GM18867 (cell line): ENCODE data around the gene KCNH6.
A peak's percentile ranks its signal among the peaks of the same experiment; 100 is the strongest.

ENCODE experiments used
- ATAC-seq: cut with Tn5 transposase; IDR thresholded peaks from one replicate; pipeline ENCODE4 v1.9.1; 2021; ENCODE audit warnings: mild to moderate bottlenecking, moderate library complexity; ENCODE audit not compliant: unreplicated experiment

KCNH6 gene

DNA sequence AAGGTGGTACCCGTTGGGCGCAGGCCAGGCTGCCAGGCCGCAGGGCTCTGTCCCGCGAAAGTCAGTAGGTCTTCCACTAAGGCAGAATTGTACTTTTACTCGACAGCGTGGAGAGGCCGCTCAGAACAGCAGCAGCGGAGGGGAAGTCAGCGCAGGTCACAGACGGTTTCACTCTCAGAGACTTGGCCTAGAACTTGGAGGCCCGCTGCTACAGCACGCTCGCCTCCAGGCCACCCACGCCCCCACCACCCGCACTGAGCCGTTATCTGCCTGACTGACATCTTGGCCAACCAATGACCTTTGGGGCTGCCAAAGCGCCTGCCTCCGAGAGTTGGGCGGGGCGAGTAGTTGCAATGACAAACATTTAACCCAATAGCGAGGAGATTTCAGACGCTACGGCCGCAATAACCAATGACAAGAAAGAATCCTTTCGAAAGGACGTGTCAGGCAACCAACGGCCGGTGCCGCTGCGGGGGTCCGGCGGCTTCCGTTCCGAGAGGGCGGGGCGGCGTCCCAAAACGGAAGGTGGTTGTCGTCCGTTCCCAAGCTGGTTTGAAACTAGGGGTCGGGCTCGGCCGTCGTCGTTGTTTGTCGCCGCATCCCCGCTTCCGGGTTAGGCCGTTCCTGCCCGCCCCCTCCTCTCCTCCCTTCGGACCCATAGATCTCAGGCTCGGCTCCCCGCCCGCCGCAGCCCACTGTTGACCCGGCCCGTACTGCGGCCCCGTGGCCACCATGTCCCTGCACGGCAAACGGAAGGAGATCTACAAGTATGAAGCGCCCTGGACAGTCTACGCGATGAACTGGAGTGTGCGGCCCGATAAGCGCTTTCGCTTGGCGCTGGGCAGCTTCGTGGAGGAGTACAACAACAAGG is 27.0 kb downstream of the KCNH6 start, which contains the start of gene DCAF7:
Gene DCAF7 (plus strand): TSS at position 532 of the 871 bp plus-strand sequence. CDS start 201 bp downstream, at position 733.
- peak; percentile 93 for ATAC-seq

DNA sequence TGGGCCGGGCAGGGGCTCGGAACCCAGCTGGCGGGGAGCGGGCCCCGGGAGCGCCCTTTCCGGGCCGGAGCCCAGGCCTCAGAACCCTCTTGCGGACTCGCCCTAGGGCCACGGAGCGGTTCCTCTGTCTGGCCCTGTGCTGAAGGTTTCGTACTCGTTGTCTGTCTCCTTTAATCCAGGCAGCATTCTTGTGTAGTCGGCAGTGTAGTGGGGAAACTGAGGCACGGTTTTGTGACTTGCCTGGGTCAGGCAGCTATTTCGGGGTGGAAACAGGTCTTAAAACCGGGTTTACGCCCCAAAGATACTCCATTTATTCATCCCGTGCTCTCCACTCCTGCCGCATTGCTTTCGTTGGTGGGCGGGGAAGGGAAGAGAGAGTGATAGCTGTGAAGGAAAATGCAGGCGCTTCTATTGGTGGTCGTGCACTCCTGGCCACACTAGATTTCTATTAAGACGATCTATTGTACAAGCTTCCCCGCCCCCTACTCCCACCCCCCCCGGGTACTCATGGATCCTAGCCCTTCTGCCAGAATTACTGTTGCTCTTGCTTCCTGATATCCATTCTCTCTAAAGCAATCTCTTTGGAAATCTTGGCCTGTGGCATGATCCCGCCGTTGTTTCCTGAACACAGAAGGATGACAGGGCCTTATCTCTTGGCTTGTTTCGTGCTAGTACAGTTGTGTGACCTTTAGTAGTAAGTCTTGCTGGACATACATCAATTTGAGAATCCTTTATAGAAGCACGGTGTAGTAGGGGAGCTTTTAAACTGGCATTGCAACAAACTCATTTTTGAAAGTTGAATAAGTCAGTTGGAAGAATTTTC is 27.9 kb downstream of the KCNH6 start:
- peak; percentile 2 for ATAC-seq

DNA sequence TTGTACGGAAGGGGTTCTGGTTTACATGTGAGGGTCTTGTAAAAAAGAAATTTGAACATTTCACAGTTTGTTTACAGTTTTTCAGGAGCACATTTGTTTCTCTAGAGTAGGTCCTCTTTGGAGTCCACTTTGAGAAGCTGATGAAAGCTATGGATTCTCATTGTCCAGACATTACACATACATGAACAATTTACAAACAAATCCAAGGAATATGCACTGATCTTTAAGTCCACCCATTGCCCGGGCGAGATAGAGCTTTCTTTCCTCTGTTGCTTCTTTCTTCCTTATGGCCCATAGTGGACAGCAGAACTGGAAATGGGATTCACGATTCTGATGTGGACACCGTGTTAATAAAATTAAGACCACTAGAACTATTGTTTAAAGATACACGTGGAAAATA is 29.1 kb downstream of the KCNH6 start:
- ATAC-seq: no peak

DNA sequence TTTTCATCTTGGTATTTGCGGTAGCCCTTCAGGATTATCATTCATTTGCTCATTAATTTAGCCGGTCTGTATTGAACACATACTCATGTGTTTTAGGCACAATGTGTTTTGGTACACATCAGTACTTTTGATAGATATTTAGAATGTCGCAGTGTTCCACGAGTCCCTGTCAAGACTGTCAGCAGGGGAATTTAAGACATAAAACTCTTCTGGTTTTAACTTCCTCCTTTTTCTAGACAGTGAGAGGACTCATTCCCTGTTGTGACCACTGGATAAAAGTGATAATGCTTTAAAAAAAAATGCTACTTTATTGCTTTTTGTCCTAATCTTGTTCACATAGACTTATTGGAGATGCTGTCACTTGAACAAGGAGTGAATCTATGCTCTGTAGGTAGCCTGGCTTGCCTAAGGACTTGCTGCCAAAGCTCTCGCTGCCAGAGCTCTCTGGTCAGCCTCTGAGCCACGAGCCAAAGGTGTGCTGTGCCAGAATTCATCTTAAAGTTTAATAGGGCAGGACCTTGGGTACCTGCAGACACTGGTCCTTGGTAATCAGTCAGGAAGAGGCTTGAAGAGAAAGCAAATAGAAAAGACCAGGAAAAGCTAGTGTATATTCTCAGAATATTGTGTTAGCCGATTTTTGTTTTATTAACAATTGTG is 32.5 kb downstream of the KCNH6 start:
- no peak for ATAC-seq

DNA sequence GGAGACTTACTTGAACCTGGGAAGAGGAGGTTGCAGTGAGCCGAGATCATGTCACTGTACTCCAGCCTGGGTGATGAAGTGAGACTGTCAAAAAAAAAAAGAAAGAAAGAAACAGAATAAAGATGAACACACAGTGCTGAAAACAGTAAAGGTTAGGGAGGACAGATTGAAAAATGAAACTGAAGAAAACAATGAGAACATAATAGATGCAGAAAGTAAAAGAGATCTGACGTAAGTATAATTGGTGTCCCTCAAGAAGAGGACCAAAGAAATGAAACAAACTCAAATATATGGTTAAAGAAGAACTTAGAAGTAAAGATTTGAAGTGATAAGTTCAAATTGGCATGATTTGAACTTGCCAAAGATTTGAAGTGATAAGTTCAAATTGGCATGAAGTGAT is 34.3 kb downstream of the KCNH6 start:
- no peak for ATAC-seq

DNA sequence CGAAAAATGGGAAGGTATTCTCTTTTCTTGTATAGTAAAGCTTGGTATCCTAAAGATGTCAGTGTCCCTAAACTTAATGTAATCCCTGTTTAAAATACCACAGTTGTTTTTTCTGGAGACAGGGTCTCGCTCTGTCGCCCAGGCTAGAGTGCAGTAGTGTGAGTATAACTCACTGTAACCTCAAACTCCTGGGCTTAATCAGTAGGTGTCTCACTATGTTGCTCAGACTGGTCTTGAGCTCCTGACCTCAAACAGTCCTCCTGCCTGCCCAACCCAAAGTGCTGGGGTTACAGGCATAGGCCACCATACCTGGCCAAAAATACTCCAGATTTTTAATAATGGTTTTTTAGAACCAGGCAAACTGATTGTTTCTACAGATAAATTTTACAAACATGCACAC is 35.3 kb downstream of the KCNH6 start:
- ATAC-seq: no peak

DNA sequence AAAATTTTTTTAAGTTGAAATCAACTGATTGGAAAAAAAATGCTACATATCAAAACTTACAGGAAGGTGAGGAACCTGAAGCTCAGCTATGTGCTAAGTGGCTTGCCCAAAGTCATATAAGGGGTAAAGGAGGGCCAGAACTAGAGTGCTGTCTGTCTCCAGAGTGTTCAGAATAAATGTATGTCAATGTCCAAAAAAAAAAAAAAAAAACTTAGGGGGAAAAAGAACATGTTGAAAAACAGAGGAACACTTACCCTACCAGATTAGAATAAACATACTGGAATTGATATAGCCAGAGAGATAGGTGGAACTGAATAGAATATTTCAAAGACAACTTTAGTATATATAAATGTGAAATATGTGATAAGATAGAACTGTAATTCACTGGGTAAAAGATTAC is 38.7 kb downstream of the KCNH6 start:
- no peak for ATAC-seq

DNA sequence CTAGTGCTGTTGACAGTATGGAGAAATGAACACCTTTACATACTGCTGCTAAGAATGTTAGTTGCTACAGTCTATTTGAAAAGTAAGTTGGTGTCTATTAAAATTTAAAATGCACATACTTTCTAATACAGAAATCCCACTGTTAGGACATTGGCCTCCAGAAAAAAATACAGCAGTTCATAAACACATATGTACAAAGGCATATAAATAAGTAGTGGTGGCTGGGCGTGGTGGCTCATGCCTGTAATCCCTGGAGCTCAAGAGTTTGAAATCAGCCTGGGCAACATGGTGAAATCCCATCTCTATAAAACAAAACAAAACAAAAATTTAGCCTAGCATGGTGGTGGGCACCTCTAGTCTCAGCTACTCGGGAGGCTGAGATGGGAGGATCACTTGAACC is 40.2 kb downstream of the KCNH6 start:
- ATAC-seq: no peak

DNA sequence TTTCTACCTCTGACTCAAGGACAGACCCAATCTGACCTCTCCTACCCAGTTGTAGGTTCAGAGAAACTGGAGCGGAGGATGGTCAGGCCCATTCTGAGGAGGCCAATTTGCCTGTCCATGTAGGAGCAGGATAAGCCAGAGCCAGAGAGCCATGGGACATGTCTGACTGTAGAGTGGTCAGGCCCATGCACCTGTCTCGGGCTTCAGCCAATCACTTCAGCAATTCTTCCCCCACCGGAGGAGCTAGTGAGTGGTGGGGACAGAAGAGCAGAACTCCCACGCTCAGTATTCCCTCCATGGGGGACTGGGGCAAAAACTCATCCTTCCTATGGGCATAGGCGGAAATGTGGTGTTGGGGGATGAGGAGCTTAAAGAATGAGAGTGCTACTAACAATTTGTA is 41.4 kb downstream of the KCNH6 start:
- no peak for ATAC-seq

DNA sequence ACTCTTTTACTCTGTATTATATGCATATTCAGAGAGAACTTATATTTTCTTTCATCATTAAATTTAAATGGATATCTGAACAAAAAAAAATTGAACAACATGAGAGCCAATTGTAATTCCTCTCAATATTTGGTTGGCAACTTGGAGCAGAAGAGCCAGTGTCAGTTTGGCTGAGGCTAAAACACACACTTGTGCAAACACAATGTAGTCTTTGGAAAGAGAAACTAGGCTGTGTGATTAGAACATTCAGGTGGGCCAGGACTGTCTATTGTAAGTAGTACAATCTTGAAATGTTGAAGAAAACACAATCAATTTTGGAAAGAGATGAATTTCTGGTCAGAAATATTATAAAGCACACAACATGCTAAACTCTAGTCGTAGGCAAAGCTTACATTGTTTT is 44.1 kb downstream of the KCNH6 start:
- no peak for ATAC-seq

DNA sequence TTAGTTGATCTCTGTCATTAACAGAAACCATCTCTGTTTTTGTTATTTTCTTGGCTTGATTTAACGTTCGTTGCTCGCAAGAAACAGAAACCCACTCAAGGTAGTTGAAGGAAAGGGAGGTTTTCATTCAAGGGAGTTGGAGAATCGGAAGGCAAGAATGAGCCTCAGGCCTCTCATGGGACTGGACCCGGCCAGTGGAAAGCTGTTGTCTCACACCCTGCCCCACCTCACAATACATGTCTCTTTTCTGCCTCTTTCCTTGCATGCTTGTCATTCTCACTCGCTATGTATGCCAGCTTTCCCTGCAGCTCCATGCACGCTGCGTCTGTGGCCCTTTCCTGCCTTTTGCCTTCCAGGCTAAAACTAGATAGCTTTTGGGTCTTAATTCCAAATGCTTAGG is 45.4 kb downstream of the KCNH6 start:
- no peak for ATAC-seq

DNA sequence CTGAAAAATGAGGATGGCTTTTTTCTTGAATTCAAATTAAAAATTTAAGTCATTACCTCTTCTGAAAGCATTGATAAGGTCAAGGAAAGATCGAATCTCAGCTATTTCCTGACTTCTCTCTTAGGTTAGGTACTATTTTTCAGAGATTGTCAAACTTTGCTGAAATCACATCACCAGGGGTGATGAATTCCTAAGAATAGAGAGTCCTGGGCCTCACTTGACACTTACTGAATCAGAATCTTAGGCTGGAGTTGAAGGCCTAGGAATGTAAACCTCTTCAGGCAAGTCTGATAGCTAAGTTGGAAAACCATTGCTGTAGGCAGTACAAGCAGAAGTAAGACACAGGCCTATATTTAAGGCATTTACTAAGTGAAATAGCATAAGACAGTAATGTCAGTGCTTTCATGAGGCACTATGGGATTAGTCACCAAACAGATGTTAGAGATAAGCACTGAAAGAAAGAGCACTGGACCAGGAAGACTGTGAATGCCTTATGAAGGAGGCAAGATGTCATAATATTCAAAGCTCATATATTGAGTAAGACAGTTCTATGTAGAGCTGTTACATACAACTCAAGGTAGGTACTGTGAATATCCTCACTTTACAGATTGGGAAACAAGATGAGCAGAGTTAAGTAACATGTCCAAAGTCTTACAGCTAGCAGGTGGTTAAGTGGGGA is 48.6 kb downstream of the KCNH6 start:
- no peak for ATAC-seq

DNA sequence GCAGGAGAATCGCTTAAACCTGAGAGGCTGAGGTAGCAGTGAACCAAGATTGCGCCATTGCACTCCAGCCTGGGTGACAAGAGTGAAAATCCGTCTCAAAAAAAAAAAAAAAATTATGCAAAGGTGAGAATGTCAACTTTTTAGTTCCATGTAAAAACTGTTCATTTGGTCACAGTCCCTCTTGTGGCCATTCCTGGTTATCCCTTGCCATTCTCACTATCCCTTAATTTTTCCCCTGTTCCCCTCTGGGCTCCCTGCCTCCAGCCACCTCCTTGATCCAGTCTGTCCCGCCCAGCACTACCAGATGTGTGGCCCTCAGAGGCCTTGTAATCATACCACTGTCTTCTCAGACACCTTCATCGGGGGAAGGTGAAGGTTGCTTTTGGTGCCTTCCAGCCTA is 50.5 kb downstream of the KCNH6 start:
- ATAC-seq: no peak

DNA sequence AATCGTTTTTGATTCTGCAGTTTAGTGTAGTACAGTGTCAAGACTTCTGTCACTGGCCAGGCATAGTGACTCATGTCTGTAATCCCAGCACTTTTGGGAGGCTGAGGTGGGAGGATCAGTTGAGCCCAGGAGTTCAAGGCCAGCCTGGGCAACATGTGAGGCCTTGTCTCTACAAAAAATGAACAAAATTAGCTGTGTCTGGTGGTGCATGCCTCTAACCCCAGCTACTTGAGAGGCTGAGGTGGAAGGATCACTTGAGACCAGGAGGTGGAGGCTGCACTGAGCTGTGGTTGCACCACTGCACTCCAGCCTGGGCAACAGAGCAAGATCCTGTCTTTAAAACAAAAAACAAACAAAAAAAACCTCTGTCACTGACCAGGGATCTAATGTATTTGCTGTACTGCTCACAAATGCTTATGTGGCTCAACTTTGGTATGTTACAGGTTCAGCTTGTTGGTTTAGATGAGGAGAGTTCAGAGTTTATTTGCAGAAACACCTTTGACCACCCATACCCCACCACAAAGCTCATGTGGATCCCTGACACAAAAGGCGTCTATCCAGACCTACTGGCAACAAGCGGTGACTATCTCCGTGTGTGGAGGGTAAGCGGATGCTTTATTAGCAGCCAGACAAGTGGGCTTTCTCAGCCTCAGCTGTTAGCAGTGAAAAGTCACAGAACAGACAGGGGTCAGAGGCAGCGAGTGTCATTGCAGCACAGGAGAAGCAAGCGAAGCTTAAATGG is 55.0 kb downstream of the KCNH6 start:
- ATAC-seq: no peak

DNA sequence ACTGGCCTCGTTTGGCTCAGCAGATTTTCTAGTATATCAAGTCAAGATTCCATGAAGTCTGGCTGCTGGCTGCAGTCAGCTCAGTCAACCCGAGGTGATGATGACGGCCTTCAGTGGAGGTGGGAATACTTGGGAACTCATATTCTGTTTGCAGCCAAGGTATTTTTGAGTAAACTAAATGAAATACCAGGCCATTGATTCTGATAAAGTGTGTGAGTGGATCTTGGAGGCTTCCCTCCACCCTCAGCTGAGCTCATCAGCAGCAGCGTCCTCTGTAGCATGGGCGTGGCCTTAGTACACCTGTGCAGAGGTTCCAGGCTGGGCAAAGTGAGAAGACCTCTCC is 55.6 kb downstream of the KCNH6 start:
- ATAC-seq: no peak

DNA sequence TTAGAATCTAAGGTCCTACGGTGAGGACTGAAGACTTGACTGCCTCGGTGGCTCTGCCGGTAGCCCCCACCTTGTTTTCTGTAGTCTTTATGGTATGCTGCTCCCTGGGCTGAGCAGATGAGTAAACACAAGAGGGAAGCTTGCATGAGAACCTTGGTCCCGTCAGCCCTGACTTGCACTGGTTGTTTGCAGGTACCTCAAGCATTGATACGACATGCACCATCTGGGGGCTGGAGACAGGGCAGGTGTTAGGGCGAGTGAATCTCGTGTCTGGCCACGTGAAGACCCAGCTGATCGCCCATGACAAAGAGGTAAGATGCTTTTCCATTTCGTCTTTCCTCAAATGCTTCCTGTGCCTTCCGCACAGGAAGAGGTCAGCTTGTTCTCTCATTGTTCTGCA is 56.5 kb downstream of the KCNH6 start:
- ATAC-seq: no peak

DNA sequence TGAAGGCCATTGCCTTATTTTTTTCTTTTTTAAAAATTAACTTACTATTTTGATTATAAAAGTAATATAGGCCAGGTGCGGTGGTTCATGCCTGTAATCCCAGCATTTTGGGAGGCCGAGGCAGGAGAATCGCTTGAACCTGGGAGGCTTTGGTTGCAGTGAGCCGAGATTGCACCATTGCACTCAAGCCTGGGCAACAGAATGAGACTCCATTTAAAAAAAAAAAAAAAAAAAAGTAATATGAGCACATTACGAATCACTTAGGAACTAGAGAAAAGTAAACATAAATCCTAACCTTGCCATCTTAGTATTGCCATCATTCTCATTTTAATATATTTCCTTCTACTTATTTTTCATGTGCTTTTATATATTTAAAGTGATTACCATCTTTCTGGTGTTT is 64.6 kb downstream of the KCNH6 start:
- no peak for ATAC-seq

DNA sequence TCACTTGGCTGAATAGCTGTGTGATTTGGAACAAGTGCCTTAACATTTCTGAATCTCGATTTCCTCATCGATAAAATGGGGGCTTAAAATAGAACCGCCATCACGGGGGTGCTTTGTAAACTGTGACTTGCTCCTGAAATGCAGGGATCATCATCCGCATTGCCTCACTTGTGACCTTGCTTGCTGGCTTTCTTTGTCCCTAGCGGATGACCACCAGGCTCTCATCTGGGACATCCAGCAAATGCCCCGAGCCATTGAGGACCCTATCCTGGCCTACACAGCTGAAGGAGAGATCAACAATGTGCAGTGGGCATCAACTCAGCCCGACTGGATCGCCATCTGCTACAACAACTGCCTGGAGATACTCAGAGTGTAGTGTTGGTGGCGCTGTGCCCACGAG is 65.6 kb downstream of the KCNH6 start:
- no peak for ATAC-seq

DNA sequence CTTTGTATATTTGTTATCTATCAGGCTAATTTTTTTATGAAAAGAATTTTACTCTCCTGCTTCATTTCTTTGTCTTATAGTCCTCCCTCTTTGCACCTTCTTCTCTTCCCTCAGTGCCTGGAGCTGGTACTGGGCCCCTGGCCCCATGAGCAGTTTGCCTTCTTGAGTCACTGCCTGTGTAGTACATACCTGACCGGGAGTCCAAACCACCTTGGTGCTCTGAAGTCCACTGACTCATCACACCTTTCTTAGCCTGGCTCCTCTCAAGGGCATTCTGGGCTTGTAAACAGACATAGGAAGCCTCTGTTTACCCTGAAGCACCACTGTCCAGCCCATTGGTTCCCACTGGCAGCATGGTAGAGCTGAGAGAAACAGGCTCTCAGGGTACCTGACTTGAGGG is 66.5 kb downstream of the KCNH6 start:
- ATAC-seq: no peak

DNA sequence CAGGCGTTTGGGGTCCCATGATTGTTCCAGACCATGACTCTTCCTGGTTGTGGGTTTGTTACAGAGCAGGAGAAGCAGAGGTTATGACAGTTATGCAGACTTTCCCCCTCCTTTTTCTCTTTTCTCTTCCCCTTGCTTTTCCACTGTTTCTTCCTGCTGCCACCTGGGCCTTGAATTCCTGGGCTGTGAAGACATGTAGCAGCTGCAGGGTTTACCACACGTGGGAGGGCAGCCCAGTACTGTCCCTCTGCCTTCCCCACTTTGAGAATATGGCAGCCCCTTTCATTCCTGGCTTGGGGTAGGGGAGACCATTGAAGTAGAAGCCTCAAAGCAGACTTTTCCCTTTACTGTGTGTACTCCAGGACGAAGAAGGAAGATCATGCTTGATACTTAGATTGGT is 69.6 kb downstream of the KCNH6 start:
- ATAC-seq: no peak
